A673 (cell line): Measurements from ENCODE around the gene CPED1. TPM values are rescaled to one million over a fixed set of nuclear protein-coding genes. Genes with fewer than 3 reads are reported as not detected.

Experiments used
- BruUV-seq: library from RNA; stranded (reverse); fragments of 400-500 nt; replicated peaks from 2 replicates; lab custom pipeline; 2021; lab: Mats Ljungman, UMichigan
- CTCF ChIA-PET: fragments of 300-600 bp; sonication (Branson Sonifier 250); formaldehyde crosslinking; loops from one replicate; lab custom pipeline; 2022; ENCODE audit warnings: antibody characterized with exemption; lab: Charles Lee
- POLR2A ChIA-PET: fragments of 300-600 bp; sonication (Branson Sonifier 250); formaldehyde crosslinking; loops from one replicate; lab custom pipeline; 2022; ENCODE audit warnings: antibody characterized with exemption; ENCODE audit not compliant: low non-redundant PET; lab: Charles Lee
- DNase-seq: peaks from one replicate; pipeline ENCODE4 v3.0.0-alpha.2; 2015; ENCODE audit warnings: low spot score
- H3K27ac ChIP-seq: fragments of 200-600 bp; sonication (generic); 2 replicates; pipeline ENCODE4 v1.5.1; 2016; ENCODE audit warnings: mixed run types, low read depth, mild to moderate bottlenecking, mixed read lengths, antibody characterized with exemption, low read length; ENCODE audit not compliant: poor library complexity, severe bottlenecking
- H3K27me3 ChIP-seq: fragments of 200-600 bp; sonication (generic); replicated peaks from 2 replicates; pipeline ENCODE4 v1.6.1; 2017; ENCODE audit warnings: mixed run types, low read depth, mild to moderate bottlenecking, mixed read lengths, antibody characterized with exemption, low read length; ENCODE audit not compliant: insufficient read depth, poor library complexity
- H3K36me3 ChIP-seq: fragments of 200-600 bp; sonication (generic); 2 replicates; pipeline ENCODE4 v1.6.1; 2016; ENCODE audit warnings: mixed run types, mild to moderate bottlenecking, mixed read lengths, antibody characterized with exemption, low read length; ENCODE audit not compliant: insufficient read depth, poor library complexity, severe bottlenecking
- H3K4me1 ChIP-seq: fragments of 200-600 bp; sonication (generic); 2 replicates; pipeline ENCODE4 v1.6.1; 2017; ENCODE audit warnings: mixed run types, mild to moderate bottlenecking, mixed read lengths, antibody characterized with exemption, low read length; ENCODE audit not compliant: insufficient read depth, poor library complexity, severe bottlenecking
- H3K4me3 ChIP-seq: fragments of 200-600 bp; sonication (generic); 2 replicates; pipeline ENCODE4 v1.5.1; 2016; ENCODE audit warnings: low read depth, mixed run types, mild to moderate bottlenecking, mixed read lengths, low read length; ENCODE audit not compliant: poor library complexity, severe bottlenecking
- H3K9me3 ChIP-seq: fragments of 200-600 bp; sonication (generic); 2 replicates; pipeline ENCODE4 v1.6.1; 2016; ENCODE audit warnings: mixed run types, low read depth, mild to moderate bottlenecking, mixed read lengths, antibody characterized with exemption, low read length; ENCODE audit not compliant: poor library complexity, severe bottlenecking
- EZH2 ChIP-seq: fragments of 200-600 bp; sonication (generic); IDR thresholded peaks from 2 replicates; pipeline ENCODE4 v1.6.1; 2017; ENCODE audit warnings: borderline replicate concordance, low read depth, mild to moderate bottlenecking, mixed read lengths, antibody characterized with exemption, low read length; ENCODE audit not compliant: poor library complexity, severe bottlenecking
- intact Hi-C: fragments of 100-400 bp; cut with micrococcal nuclease; formaldehyde crosslinking; loops from one replicate; pipeline ENCODE4 v1.10.0; 2022; ENCODE audit not compliant: unreplicated experiment
- total RNA-seq: library from RNA; stranded (reverse); gene quantifications from 2 replicates; pipeline ENCODE4 v1.2.3, GENCODE V29; 2021
- TF ChIP-seq, protein P1 (sequence below): fragments of 300-800, 200-600 bp; sonication (generic); conservative IDR thresholded peaks from 2 replicates; pipeline ENCODE4 v1.5.1; 2017; ENCODE audit warnings: low read depth, mild to moderate bottlenecking, antibody characterized with exemption, low read length, moderate library complexity, mixed read lengths

The CPED1 gene
- total RNA-seq, 1 experiment from 2014 or later, result 0.15 TPM

DNA sequence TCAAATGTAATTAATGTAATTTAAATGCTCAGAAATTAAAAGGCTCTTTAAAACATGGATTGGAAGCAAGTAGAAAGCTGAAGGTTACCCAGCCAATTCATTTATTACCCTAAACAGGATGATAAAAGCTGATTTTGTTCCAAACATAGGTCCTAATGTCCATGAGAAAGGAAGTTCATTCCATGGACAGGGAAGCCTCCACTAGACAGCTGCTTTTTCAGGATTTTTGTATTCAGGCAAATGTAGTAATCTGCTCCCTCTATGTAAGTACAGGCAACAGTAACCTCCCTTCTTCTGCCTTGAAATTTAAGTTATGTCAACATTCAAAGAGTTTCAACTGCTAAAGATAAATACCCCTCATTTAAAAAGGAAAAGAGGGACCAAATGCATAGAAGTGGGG lies 217.3 kb downstream of the CPED1 start:
- POLR2A ChIA-PET, result no interaction called here
- BruUV-seq, result no TSS peak
- Histone ChIP-seq H3K36me3 (no peaks in the 10 kb centered on the region), H3K9me3 (no peaks in the 10 kb centered on the region), H3K27me3 (no peaks in the 10 kb centered on the region), H3K27ac (no peak overlapping the region), H3K4me3 (no peak overlapping the region), H3K4me1 (no peaks in the 10 kb centered on the region)
- TF ChIP-seq, protein P1, sequence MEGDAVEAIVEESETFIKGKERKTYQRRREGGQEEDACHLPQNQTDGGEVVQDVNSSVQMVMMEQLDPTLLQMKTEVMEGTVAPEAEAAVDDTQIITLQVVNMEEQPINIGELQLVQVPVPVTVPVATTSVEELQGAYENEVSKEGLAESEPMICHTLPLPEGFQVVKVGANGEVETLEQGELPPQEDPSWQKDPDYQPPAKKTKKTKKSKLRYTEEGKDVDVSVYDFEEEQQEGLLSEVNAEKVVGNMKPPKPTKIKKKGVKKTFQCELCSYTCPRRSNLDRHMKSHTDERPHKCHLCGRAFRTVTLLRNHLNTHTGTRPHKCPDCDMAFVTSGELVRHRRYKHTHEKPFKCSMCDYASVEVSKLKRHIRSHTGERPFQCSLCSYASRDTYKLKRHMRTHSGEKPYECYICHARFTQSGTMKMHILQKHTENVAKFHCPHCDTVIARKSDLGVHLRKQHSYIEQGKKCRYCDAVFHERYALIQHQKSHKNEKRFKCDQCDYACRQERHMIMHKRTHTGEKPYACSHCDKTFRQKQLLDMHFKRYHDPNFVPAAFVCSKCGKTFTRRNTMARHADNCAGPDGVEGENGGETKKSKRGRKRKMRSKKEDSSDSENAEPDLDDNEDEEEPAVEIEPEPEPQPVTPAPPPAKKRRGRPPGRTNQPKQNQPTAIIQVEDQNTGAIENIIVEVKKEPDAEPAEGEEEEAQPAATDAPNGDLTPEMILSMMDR, result no peak
- no peak for TF ChIP-seq EZH2
- CTCF ChIA-PET, result no interaction called here
- DNase-seq, result no peak
- intact Hi-C loops, result no loop called here

DNA sequence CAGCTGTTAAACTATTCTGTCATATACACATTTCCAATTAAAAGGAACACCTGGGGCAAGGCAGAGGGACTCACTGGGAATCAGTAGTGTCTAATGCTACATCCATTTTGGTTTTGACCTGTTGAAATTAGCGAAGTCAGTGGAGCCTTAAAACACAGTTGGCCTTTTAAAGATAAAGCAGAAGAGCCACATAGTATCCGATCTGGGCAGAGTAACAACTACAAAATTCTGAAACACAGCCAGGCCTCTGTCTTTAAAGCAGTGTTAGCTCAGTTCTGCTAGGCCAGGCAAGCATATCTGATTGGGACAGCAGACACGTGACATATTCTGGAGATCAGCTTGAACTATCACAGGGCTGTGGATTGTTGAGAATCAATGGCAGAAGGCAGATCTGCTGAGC lies 222.7 kb downstream of the CPED1 start:
- Histone ChIP-seq H3K9me3 (no peaks in the 10 kb centered on the region), H3K27me3 (no peaks in the 10 kb centered on the region), H3K4me3 (no peak overlapping the region), H3K4me1 (no peaks in the 10 kb centered on the region), H3K27ac (no peak overlapping the region), H3K36me3 (no peaks in the 10 kb centered on the region)
- DNase-seq, result no peak
- intact Hi-C loops, result no loop called here
- TF ChIP-seq, protein P1, result no peak
- no peak for TF ChIP-seq EZH2
- no TSS peak for BruUV-seq
- CTCF ChIA-PET, result no interaction called here
- POLR2A ChIA-PET, result no interaction called here

DNA sequence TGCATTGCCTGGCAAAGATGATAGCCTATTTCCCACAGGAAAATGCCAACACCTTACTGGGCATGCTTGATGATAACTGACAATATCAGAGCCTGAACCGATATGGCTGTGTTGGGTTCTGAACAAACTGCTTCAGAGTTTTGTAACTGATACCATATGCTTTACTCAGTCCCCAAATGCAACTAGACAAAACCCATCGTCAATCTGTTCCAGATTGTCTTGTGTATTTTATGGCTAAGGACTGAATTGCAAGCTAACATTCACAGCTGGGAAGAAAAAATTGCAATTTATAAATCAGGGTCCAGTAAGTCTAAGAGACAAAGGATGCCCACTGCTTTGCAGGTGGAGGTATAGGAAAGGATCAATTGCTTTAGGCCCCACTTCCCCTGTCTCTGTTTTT lies 223.5 kb downstream of the CPED1 start:
- no peak overlapping the region for H3K27ac ChIP-seq
- BruUV-seq, result no TSS peak
- CTCF ChIA-PET, result no interaction called here
- no peaks in the 10 kb centered on the region for H3K36me3 ChIP-seq
- H3K4me3 ChIP-seq, result no peak overlapping the region
- POLR2A ChIA-PET, result no interaction called here
- TF ChIP-seq, protein P1, result no peak
- no peak for TF ChIP-seq EZH2
- no peaks in the 10 kb centered on the region for H3K9me3 ChIP-seq
- no peaks in the 10 kb centered on the region for H3K27me3 ChIP-seq
- no peaks in the 10 kb centered on the region for H3K4me1 ChIP-seq
- intact Hi-C loops, result no loop called here
- no peak for DNase-seq
